HG03135 (cell line): ENCODE measurements around the gene OCSTAMP.

Source experiments
- ATAC-seq: cut with Tn5 transposase; IDR thresholded peaks from one replicate; pipeline ENCODE4 v1.9.1; 2021; ENCODE audit warnings: mild to moderate bottlenecking, moderate library complexity; ENCODE audit not compliant: unreplicated experiment

The OCSTAMP gene, protein sequence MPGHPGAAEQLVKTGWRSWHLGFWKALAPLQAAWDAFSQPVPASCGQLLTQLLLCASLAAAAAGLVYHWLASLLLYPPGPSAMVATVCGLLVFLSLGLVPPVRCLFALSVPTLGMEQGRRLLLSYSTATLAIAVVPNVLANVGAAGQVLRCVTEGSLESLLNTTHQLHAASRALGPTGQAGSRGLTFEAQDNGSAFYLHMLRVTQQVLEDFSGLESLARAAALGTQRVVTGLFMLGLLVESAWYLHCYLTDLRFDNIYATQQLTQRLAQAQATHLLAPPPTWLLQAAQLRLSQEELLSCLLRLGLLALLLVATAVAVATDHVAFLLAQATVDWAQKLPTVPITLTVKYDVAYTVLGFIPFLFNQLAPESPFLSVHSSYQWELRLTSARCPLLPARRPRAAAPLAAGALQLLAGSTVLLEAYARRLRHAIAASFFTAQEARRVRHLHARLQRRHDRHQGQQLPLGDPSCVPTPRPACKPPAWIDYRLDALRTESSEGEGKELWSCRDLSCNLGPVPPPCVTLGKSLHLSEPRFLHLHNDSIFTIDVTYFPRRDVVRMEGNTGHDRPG

DNA sequence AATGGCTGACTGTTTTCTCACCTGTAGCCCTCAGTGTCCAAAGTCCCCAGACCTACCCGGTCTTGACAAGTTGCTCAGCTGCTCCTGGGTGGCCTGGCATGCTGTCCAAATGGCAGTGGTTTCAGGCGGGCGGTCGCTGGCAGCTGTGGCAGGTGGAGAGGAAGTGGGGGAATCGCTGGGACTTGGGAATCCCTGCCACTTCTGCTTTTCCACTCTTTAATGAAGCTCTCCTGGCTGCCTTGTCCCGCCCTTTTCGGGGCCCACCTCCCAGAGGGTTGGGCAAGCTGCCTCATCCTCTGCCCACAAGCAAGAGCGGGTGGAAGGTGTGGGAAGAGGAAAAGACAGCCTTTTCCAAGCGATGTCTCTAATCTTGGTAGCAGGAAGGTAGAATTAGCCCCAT is at the start of gene OCSTAMP:
TSS of gene OCSTAMP (minus strand) at position 194 of the 400 bp plus-strand sequence. CDS start at position 100, 94 bp downstream.
- ATAC-seq, result no peak

- ATAC-seq, result no peak
These were observed 49.0 kb upstream of the OCSTAMP start for GRCh38 chr20:46599227-46599987.

DNA sequence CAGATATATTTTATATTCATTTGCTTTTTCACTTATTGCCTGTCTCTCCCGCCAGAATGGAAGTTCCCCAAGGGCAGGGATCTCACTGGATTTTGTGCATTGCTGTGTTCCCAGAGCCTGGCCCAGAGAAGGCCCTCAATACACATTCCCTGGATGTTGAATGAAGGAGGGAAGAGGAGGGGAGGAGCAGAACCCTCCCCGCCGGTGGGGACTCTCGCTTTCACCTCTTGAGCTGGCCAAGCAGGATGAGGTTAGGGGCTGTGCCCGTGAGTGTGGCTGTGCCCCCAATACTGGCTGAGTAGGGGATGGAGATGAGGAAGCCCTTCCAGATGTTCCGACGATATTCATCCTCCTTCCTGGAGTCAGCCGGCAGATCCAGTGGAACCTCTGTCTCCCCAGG is 45.5 kb upstream of the OCSTAMP start:
- ATAC-seq, result no peak

DNA sequence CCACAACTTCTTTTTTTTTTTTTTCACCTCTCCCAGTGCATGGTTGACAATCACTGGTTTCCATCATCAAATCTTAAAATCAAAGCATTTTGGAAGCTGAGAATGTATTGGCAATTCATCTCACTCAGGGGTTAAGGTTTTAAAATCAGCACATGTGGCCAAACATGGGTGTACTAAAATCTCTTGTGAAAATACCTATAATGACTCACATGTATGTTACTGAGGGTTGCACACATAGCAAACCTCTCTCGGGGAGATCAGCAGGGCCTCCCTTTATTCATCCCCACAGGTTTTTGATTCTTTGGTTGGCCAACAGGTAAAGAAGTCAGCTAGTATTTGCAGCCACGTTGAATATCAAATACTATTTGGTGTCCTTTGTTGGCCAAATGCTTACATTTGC is 44.3 kb upstream of the OCSTAMP start:
- no peak for ATAC-seq

DNA sequence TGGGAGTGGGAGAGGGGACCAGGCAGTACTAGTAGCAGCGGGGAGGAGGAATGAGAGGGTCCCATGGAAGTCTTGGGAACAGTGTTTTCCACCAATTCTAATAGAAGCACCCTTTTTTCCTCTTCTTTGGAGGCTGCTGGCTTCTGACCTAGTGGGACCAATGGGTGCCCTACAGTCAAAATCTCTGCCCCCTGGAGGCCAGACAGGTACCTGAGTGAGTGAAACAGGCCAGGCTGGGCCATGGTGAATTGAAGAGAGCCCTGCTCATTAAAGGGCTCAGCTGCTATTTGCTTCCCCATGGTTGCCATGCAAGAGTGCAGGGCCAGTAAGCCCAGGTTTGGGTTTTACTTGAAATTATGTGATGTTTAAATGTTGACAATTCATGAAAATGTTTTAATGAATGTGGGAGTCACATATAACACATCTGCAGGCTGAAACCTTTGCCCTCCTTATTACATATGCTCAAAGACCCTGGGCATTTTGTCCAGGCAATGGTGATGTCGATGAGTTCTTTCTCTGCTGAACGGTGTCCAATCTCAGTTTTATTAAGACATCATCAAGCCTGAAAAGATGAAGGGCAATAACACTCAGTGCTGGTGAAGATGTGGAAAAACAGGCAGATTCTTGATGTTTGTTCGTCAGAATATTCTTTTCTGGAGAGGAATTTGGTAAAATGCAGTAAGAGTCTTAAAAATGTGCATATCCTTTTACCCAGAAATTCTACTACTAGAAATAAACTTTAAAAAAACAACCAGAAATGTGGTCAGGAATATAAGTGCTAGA is 42.3 kb upstream of the OCSTAMP start:
- ATAC-seq, result no peak

DNA sequence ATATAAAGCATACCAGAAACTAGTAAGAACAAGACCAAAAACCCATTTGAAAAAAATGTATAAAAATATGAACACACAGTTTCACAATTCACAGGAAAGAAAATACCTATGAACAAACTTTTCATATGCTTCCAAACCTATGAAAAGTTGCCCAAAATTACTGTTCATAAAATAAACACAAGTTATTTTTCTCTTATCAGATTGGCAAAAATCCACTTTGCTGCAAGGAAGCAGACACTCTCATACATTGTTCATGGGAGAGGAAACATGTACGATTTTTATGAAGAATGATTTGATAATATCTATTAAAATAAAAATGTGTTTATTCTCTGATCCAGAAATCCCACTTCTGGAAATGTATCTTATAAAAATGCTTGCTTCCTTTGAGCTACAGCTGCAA is 40.0 kb upstream of the OCSTAMP start:
- no peak for ATAC-seq

DNA sequence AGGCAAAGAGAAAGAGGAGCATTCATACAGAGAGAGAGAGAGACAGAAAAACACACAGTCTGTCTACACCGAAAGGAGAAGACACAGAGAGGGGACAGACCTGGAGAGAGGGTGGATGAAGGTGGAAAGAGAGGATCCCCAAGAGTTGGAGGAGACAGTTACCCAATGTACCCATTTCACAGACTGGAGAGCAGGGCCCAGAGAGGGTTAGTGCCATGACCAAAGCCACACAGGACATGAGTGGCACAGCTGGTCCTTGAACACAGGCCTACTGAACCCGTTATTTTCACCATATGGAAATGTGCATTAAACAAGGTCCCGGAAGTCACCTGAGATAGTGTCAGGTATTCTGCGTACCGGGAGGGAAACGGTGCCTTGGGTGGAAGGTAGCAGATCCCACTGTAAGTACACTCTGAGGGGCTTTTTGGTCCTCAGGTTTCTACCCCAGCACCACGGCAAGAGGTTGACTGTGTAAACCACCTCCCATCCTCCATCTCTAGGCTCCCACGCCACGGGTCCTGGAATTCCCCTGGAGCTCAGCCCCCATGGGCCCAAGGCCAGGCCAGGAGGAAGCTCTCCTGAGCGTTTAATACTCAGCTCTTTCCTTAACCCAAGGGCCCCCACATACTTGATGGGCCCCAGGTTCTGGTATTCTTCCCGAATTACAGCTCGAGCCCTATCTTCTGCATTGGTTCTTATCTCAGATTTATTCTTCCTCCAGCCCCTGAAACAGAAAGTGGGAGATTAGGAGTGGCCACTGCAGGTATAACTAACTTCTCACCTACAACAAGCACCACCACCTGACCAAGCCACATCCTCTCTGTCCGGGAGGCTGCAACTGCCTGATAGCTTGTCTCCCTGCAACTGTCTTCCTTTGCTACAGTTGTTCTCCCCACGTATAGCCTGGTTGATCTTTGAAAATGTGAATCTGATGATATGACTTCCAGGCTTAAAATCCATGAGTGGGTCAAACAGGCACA is 38.4 kb upstream of the OCSTAMP start:
- no peak for ATAC-seq

DNA sequence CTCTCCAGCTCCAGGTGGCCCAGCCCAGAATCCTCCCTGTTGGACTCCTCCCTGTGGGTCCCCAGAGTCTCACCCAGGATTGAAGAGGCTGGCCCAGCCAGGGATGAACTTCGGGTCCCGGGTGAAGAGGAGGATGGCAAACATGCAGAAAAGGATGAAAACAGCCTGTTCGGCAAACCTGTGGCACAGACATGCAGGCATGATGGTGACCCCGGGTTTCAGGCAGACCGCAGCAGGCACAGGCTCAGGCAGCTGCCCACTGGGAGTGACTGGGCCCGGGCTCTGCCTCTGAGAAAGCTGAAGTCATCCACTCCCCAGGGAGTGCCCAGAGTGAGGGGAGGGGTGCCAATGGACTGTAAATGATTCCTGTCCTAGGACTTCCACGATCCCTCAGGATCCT is 37.5 kb upstream of the OCSTAMP start:
- ATAC-seq, result no peak

DNA sequence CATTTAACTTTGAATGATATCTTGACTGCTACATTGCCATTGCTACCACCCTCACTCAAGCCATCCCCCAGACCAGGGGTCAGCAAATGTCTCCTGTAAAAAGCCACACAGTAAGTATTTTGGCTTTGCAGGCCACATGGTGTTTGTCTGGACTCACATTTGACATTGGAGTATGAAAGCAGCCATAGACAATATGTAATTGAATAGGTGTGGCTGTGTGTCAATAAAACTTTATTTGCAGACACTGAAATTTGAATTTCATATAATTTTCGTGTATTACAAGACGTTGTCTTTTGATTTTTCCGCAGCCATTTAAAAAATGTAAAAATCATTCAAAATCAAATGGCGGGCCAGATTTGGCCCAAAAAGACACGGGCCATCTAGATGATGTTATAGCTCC is 36.3 kb upstream of the OCSTAMP start:
- ATAC-seq, result no peak

- ATAC-seq, result no peak
These were observed 34.1 kb upstream of the OCSTAMP start for GRCh38 chr20:46584508-46584907.

DNA sequence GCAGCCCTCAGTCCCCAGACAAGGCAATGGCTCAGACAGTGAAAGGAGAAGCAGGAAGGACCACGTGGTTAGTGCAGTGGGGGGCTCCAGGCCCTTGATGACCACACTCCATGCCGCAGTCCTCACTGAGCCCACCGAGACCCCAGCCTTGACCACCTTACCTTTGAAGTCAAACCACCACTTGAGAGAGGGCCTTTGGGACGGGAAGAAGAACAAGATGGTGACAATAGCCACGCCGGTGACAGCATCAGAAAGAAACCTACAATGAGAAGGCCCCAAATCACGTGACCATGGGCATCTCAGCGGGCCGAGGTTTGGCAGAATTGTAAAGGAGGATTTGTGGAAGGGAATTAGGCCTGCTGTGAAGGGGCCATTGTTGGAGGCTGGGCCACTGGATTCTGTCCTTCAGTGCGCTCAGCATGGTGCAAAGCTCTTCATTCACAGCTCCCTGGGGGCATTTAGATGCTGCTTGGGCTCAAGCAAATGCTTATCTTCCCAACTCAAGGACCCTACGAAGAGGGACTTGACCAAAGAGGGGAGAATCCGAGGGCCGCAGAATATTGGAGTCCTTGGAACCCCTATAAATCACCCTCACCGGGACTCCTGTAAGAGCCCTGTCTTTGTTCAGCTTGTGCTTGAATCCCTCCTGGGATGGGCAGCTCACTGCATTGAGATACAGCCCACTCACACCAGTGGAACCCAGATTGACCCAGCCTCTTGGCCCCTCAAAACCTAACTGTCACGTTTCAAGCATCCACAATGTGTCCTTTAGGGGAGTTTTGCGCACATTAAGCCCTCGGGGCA is 33.2 kb upstream of the OCSTAMP start:
- no peak for ATAC-seq

GRCh38 chr20:46582648-46583047 is 32.2 kb upstream of the OCSTAMP start:
- no peak for ATAC-seq

DNA sequence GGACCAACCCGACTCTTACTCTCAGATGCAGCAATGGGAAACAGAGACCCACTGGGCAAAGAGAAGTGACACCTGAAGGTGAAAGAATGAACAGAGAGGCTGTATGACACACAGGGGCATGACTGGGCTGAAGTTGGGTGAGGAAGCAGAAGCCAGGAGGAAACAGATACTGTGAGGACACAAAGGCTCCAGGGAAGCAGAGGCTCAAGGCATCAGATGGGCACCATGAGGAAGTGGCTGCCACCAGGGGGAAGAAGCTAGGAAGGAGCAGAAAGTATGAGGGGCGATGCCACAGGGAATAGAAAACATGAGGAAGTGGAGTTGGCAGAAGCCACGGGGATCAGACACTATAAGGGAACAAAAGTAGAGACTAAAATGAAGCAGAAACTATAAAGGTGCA is 30.9 kb upstream of the OCSTAMP start:
- no peak for ATAC-seq

DNA sequence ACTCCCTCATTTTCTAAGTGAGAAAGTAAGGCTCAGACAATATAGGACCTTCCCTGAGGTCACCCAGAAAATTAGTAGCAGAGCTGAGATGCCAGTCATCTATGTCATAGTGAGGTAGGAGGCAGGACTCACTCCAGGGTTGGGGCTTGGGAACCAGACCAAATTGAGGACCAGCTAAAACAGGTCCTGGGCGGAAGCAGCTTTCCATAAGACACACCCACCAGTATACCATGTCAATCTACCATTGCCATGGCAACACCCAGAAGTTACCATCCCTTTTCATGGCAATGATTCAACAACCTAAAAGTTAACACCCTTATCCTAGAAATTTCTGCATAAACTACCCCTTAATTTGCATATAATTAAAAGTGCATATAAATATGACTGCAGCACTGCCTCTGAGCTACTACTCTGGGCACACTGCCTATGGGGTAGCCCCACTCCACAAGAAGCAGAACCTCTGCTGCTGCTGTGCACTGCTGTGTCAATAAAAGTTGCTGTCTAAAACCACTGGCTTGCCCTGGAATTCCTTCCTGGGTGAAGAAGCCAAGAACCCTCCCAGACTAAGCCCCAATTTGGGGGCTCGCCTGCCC is 30.3 kb upstream of the OCSTAMP start:
- ATAC-seq, result no peak

DNA sequence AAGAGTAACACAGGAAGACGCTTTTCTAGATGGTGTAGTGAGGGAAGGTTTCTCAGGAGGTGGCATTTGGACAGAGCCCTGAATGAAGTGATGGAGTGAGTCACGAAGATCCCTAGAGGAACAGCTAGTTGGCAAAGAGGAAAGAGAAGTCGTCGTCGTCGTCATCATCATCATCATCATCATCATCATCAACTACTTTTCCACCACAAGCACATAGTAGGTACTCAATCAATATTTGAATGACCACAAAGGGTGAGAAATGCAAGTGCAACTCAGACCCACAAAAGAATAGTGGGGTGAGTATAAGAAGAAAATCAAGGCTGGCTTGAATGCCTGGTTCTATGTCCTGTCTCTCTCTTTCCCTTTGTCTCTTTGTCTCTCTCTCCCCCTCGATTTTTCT is 28.3 kb upstream of the OCSTAMP start:
- no peak for ATAC-seq

DNA sequence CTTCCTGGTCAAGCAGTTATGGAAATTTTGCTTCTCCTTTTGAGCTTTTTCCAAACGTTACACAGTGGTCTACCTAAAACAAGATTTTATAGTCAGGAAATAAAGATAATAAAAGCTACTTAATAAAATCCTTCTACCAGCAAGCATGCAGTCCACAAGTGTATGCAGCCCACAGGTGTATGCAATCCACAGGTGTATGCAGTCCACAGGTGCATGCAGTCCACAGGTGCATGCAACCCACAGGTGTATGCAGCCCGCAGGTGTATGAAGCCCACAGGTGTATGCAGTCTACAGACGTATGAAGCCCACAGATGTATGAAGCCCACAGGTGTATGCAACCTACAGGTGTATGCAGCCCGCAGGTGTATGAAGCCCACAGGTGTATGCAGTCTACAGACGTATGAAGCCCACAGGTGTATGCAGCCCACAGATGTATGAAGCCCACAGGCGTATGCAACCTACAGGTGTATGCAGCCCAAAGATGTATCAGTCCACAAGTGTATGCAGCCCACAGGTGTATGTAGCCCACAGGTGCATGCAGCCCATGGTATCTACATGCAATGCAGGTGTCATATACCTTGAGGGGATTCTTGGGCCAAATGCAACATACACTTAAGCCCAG is 26.4 kb upstream of the OCSTAMP start:
- ATAC-seq, result no peak

- ATAC-seq, result no peak
These were observed 25.5 kb upstream of the OCSTAMP start for GRCh38 chr20:46575937-46576461.

DNA sequence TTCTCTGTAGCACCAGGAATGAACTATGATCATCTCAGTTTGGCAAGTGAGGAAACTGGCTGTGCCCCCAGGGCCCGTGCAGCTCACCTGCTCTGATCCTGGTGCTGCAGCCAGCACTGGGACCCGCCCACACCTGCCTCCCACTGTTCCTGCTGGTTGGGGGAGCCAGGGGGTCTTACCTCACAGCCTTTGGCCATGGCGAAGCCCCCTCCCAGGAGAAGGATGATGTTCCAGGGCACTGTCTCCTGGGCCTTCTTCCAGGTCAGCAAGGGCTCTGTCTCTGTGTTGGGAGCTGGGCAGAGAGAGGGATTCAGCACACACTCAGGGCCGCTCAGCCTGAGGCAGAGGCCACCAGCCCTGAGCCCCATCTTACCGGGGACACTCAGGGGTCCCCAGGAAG is 24.9 kb upstream of the OCSTAMP start:
- no peak for ATAC-seq
